Left renal cortex interstitium (tissue), 4 donors: ENCODE measurements around the gene ST3GAL3. TPM values are rescaled to one million over a fixed set of nuclear protein-coding genes. Genes with fewer than 3 reads are reported as not detected.
"Not testable (repeated sequence)": the region's sequence is repeated elsewhere in the genome, so short reads cannot be mapped to it uniquely, and the experiment has no call there.

Experiments
- DNase-seq, 4 donors: peaks; one replicate each; pipeline ENCODE4 v3.0.0-alpha.2; 2013; ENCODE audit warnings: low read depth in 4 of 4, low spot score in 2 of 4, missing footprints in 1 of 4
- polyA plus RNA-seq, 4 donors: library from polyadenylated mRNA; unstranded; fragments of 120-200 nt; gene quantifications; one replicate each; pipeline ENCODE4 v1.2.1, GENCODE V29; 2013; ENCODE audit not compliant: insufficient read length in 4 of 4

Gene ST3GAL3
- polyA plus RNA-seq, 4 donors = 21.3 to 25.0 (median 23.2) TPM

- DNase-seq = no peak
These were observed 105.2 kb downstream of the ST3GAL3 start for GRCh38 chr1:43812579-43812978.

GRCh38 chr1:43814401-43814800, 107.1 kb downstream of the ST3GAL3 start:
- DNase-seq = no peak

- no peak for DNase-seq
These were observed 110.1 kb downstream of the ST3GAL3 start for GRCh38 chr1:43817304-43817939.

- no peak for DNase-seq
These were observed 111.4 kb downstream of the ST3GAL3 start for GRCh38 chr1:43818691-43819090.

- DNase-seq = no peak
These were observed 112.0 kb downstream of the ST3GAL3 start for GRCh38 chr1:43819357-43819756.

- DNase-seq = no peak
These were observed 114.1 kb downstream of the ST3GAL3 start for GRCh38 chr1:43821471-43821870.

- no peak for DNase-seq
These were observed 114.8 kb downstream of the ST3GAL3 start for GRCh38 chr1:43822040-43822690.

GRCh38 chr1:43824795-43825194, 117.5 kb downstream of the ST3GAL3 start:
- DNase-seq = no peak

GRCh38 chr1:43828574-43828973, 121.2 kb downstream of the ST3GAL3 start:
- DNase-seq = no peak

- no peak for DNase-seq
These were observed 123.5 kb downstream of the ST3GAL3 start for GRCh38 chr1:43830802-43831201.

GRCh38 chr1:43831851-43832250, 124.5 kb downstream of the ST3GAL3 start:
- DNase-seq = no peak

- DNase-seq = no peak
These were observed 124.9 kb downstream of the ST3GAL3 start for GRCh38 chr1:43832255-43832654.

GRCh38 chr1:43832998-43833397, 125.7 kb downstream of the ST3GAL3 start:
- no peak for DNase-seq

GRCh38 chr1:43833902-43834279, 126.6 kb downstream of the ST3GAL3 start:
- DNase-seq = not testable (repeated sequence)

- no peak for DNase-seq
These were observed 127.1 kb downstream of the ST3GAL3 start for GRCh38 chr1:43834280-43835081.

- no peak for DNase-seq
These were observed 128.0 kb downstream of the ST3GAL3 start for GRCh38 chr1:43835082-43836021.

- DNase-seq = peak in 3 of 4 donors; percentile 15 to 45 (median 26)
These were observed 129.1 kb downstream of the ST3GAL3 start for GRCh38 chr1:43836267-43836951.

- no peak for DNase-seq
These were observed 131.7 kb downstream of the ST3GAL3 start for GRCh38 chr1:43839056-43839455.

GRCh38 chr1:43841321-43842174, 134.2 kb downstream of the ST3GAL3 start:
- no peak for DNase-seq
